ENCODE data around the gene GNLY.

DNA sequence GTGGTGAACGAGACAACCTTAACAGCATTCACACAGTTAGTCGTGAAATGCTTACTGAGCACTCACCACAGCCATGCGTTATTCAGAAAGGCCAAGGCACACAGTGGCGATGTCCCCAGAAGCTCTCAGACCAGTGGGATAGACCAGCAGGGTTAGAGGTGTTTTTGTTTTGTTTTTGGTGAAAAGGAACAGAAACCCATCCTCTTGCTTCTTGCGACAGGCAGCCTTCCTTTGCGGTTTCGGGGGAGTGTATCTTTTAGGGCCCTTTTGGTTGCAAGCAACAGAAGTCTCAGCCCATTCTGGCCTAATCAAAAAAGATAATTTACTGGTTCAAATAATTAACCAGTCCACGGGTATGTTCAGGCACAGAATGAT, 4.7 kb downstream of the GNLY start:
- TF ChIP-seq, protein P1, sequence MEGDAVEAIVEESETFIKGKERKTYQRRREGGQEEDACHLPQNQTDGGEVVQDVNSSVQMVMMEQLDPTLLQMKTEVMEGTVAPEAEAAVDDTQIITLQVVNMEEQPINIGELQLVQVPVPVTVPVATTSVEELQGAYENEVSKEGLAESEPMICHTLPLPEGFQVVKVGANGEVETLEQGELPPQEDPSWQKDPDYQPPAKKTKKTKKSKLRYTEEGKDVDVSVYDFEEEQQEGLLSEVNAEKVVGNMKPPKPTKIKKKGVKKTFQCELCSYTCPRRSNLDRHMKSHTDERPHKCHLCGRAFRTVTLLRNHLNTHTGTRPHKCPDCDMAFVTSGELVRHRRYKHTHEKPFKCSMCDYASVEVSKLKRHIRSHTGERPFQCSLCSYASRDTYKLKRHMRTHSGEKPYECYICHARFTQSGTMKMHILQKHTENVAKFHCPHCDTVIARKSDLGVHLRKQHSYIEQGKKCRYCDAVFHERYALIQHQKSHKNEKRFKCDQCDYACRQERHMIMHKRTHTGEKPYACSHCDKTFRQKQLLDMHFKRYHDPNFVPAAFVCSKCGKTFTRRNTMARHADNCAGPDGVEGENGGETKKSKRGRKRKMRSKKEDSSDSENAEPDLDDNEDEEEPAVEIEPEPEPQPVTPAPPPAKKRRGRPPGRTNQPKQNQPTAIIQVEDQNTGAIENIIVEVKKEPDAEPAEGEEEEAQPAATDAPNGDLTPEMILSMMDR (IDR thresholded peaks at IDR 0.05; ENCODE audit: extremely low read depth in 1 of 2, insufficient read depth in 1 of 2, low read depth in 1 of 2, low read length in 2 of 2): no peak
- no peak for TF ChIP-seq EZH2 (IDR thresholded peaks at IDR 0.05; ENCODE audit: borderline replicate concordance, low read depth, low read length, severe bottlenecking)
- TF ChIP-seq FOS (IDR thresholded peaks at IDR 0.05; ENCODE audit: borderline replicate concordance, insufficient read depth, low read length): no peak
- no peak for TF ChIP-seq MYC (IDR thresholded peaks at IDR 0.05; ENCODE audit: low read depth, low read length)
- no peak for TF ChIP-seq POLR2AphosphoS5 (IDR thresholded peaks at IDR 0.05; ENCODE audit: insufficient read depth, low read depth, low read length)
- TF ChIP-seq POLR2A (IDR thresholded peaks at IDR 0.05; ENCODE audit: low read depth, low read length): no peak
- TF ChIP-seq, protein P2, sequence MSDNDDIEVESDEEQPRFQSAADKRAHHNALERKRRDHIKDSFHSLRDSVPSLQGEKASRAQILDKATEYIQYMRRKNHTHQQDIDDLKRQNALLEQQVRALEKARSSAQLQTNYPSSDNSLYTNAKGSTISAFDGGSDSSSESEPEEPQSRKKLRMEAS (IDR thresholded peaks at IDR 0.05; ENCODE audit: insufficient read depth, insufficient read length): no peak
- TF ChIP-seq GATA2 (IDR thresholded peaks at IDR 0.05; ENCODE audit: insufficient read depth, insufficient read length, low read depth, low read length): no peak

All from endothelial cell of umbilical vein (primary cell).